GM21381 (cell line): ENCODE data around the gene DDX3X.
"Not testable (repeated sequence)": the region's sequence is repeated elsewhere in the genome, so short reads cannot be mapped to it uniquely, and the experiment has no call there.

ENCODE experiments used
- ATAC-seq: cut with Tn5 transposase; IDR thresholded peaks from one replicate; pipeline ENCODE4 v1.9.1; 2021; ENCODE audit warnings: mild to moderate bottlenecking, moderate library complexity; ENCODE audit not compliant: unreplicated experiment

Gene DDX3X

GRCh38 chrX:41369152-41369551 lies 35.2 kb downstream of the DDX3X start:
- ATAC-seq: no peak

GRCh38 chrX:41371575-41371974 lies 37.6 kb downstream of the DDX3X start:
- ATAC-seq: not testable (repeated sequence)

DNA sequence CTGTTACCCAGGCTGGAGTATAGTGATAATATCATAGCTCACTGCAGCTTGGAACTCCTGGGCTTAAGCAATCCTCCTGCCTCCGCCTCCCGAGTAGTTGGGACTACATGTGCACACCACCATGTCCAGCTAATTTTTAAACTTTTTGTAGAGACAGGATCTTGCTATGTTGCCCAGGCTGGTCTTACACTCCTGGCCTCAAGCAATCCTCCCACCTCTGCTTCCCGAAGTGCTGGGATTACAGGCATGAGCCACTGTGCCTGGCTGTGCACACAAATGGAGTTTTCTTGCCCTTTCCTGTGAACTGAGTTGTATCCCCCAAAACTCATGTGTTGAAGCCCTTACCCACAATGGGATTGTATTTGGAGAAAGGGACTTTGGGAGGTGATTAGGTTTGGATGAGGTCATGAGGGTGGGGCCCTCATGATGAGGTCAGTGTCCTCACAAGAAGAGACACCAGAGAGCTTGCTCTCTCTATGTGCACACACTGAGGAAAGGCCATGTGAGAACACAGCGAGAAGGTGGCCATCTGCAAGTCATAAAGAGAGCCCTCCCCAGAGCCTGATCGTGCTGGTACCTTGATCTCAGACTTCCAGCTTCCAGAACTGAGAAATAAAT lies 40.1 kb downstream of the DDX3X start:
- ATAC-seq: no peak

GRCh38 chrX:41377624-41378023 lies 43.7 kb downstream of the DDX3X start:
- no peak for ATAC-seq

- no peak for ATAC-seq
These were observed 47.7 kb downstream of the DDX3X start for GRCh38 chrX:41381685-41382084.

DNA sequence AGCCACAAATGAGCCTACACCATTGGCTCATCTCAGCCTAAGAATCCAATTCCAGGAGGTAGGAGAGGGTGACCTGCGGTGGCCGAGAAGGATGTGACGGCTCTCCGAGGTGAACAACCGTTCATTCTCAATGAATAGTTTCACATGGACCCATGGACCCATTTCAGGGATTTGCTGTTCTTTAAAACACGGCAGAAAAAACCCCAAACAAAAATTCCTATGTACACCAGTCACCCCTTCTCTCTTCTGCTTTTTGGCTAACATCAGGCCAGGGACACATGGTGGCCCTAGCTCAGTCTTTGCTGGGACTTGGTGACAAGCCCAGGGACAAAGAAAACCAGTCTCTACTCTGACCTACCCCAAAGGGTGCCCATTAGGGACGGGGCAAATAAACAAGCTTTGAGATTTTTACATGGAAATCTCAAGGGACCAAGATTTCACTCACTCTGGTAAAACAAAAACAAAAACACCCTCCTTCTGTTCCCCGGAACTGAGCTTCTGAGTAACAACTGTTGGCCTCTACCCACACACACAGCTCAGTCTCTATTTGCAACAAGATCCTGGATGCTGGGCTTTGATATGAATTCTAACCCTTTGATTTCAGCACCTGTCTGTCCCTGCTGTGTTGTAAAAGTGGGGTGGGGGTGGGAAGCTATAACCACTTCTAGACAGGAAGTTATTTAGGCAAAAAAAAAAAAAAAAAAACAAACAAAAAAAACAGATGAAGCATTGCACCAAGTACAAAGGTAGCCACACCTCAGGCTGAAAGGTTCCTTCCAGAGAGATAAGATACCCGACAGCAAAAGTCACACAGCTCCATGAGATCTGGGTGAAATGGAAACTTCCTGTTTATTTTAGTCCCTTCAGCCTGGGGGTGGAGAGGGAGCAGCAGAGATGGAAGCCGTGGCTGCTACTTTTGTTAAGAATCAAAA lies 49.0 kb downstream of the DDX3X start:
- no peak for ATAC-seq

GRCh38 chrX:41384051-41384705 lies 50.2 kb downstream of the DDX3X start:
- ATAC-seq: no peak

GRCh38 chrX:41386222-41386990 lies 52.4 kb downstream of the DDX3X start:
- ATAC-seq: no peak

DNA sequence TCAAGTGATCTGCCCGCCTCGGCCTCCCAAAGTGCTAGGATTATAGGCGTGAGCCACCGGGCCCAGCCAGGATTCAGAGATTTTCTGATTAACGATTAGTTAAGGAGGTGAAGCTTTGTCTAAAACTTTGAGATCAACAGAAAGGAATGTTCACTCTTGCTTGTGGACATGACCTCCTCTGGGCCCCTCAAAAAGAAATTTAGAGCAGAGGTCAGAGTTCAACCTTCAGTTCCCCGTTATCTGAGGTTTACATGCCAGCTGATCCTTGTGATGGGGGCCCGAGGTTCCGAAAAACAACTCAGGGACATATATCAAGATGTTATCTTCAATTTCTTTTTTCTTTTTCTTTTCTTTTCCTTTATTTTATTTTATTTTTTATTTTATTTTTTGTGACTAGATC lies 54.6 kb downstream of the DDX3X start:
- no peak for ATAC-seq

DNA sequence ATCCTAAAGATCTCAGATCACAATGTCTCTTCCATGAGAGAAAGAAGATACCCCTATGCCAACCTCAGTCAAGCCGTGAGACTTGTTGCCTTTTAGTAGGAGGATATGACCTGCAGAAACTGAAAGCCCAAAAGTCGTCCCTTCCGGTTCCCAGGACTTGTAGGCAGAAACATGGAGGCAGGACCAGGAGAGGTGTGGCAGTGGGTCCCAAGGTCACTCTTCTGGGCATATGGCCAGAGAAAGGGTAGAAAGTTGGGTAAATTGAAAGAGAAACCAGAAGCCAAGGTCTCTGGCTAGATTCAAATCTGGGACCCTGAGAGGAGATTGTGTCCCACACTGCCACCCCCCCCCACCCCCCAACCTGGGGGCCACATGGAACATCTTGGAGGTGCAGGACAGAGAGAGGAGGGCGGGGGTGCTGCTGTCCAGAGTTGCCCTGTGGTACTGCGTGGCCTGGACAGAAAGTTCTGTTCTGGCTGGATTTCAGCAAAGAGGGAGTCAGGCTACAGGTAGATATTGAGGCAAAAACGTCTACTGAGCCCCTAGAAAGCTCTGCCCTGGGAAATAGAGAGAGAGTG lies 55.4 kb downstream of the DDX3X start:
- ATAC-seq: no peak

DNA sequence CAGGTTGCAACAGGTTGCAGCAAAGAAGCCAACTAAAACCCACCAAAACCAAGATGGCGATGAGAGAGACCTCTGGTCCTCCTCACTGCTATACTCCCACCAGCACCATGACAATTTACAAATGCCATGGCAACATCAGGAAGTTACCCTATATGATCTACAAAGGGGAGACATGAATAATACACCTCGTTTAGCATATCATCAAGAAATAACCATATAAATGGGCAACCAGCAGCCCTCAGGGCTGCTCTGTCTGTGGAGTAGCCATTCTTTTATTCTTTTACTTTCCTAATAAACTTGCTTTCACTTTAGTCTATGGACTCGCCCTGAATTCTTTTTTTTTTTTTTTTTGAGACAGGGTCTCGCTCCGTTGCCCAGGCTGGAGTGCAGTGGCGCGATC lies 56.6 kb downstream of the DDX3X start:
- not testable (repeated sequence) for ATAC-seq

- no peak for ATAC-seq
These were observed 57.6 kb downstream of the DDX3X start for GRCh38 chrX:41391606-41392005.

GRCh38 chrX:41394293-41394692 lies 60.3 kb downstream of the DDX3X start:
- ATAC-seq: no peak

DNA sequence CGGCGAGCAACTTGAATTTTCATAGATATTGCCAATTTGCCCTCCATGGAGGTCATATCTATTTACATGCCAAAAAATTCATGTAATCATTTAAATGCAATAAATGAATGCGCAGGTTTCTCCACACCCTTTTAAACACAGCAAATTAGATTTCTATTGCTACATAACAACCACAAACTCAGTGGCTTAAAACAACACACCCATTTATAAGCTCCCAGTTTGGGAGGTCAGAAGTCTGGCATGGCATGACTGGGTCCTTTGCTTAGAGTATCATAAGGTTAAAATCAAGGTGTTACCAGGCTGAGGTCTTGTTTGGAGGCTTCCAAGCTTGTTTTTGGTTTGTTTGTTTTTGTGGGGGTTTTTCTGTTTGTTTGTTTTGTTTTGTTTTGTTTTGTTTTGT lies 63.3 kb downstream of the DDX3X start:
- ATAC-seq: no peak

DNA sequence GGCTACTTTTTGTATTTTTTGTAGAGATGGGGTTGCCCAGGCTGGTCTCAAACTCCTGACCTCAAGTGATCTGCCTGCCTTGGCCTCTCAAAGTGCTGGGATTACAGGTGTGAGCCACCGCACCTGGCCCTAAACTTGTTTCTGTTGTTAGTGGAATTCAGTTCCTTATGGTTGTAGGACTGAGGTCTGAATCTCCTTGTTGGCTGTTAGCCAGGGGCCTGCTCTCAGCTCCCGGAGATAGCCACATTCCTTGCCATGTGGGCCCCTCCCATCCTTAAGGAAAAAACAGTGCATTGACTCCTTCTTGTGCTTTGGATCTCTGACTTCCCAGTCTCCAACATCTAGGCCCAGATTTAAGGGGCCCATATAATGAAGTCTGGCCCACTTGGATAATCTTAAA lies 63.8 kb downstream of the DDX3X start:
- ATAC-seq: no peak

GRCh38 chrX:41402556-41402955 lies 68.6 kb downstream of the DDX3X start:
- not testable (repeated sequence) for ATAC-seq

DNA sequence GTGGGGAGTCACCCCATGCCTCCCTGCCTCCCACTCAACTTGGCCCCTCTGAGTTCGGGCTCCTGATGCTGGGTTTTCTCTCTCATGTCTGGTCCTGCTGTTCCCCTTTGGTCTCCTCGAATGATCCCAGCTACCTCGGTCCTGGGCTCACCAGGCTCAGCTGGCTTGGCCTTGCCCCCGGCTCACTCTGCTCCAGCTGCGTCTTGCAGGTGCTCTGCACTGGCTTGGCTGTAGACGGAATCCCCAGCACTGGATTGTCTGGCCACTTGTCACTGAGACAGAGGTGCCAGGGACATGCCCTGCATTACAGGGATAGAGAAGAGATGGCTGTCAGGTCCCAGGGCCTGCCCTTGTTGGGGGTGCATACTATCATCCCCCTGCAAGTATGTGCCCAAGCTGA lies 71.6 kb downstream of the DDX3X start:
- ATAC-seq: no peak

- no peak for ATAC-seq
These were observed 72.2 kb downstream of the DDX3X start for GRCh38 chrX:41406201-41406600.

GRCh38 chrX:41407816-41408215 lies 73.9 kb downstream of the DDX3X start:
- ATAC-seq: no peak

GRCh38 chrX:41408576-41408975 lies 74.6 kb downstream of the DDX3X start:
- no peak for ATAC-seq

DNA sequence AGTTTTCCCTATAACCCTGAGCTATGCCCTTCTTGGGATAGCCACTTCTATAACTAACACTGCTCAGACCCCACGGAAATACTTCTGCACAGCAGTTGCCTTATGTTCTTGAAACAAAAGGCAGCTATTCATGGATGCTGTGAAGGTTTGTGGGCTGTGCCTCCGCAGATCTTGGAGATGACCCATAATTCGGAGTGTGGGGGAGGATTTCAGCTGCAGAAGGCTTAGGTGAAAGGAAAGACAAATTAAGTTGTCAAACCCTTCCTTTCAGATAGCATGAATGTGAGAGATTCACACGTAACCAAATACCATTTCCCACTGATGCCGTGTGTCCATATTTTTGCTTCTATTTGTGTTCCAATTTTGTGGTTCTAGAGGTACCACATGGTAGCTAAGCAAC lies 75.0 kb downstream of the DDX3X start:
- no peak for ATAC-seq
